HCT116 (cell line): ENCODE data around the gene SDK1. TPM values are rescaled to one million over a fixed set of nuclear protein-coding genes. Genes with fewer than 3 reads are reported as not detected.

Experiments used
- ATAC-seq: fragments of 200-7000 bp; cut with Tn5 transposase; 2 replicates; pipeline ENCODE4 v1.9.1; 2020; ENCODE audit warnings: mild to moderate bottlenecking, moderate library complexity
- BruUV-seq: library from RNA; stranded (reverse); fragments of 400-500 nt; replicated peaks from 2 replicates; lab custom pipeline; 2021; lab: Mats Ljungman, UMichigan
- CTCF ChIA-PET: fragments of 300-600 bp; sonication (Branson Sonifier 250); formaldehyde crosslinking; loops from one replicate; lab custom pipeline; 2021; ENCODE audit warnings: antibody characterized with exemption; lab: Charles Lee
- POLR2A ChIA-PET: fragments of 300-600, 350-600 bp; sonication (Branson Sonifier 250); formaldehyde crosslinking; loops from one replicate; lab custom pipeline; 2021; ENCODE audit warnings: antibody characterized with exemption; lab: Charles Lee
- RAD21 ChIA-PET, 2 experiments: fragments of 300-600 bp; sonication (Branson Sonifier 250); formaldehyde crosslinking; loops; one replicate each; lab custom pipeline; 2023; ENCODE audit warnings: low total read pairs in 2 of 2; ENCODE audit not compliant: uncharacterized antibody in 2 of 2, unreplicated experiment in 2 of 2, low non-redundant PET in 1 of 2; lab: Charles Lee
- DNase-seq: peaks from one replicate; pipeline ENCODE4 v3.0.0-alpha.2; 2010; ENCODE audit warnings: low read depth, low spot score
- H2AFZ ChIP-seq: fragments of 200-600 bp; shearing (Covaris generic), sonication (generic); 2 replicates; pipeline ENCODE4 v1.6.1; 2017; ENCODE audit warnings: low read depth, mixed run types, mixed read lengths, antibody characterized with exemption, low read length; ENCODE audit not compliant: poor library complexity, severe bottlenecking
- H3K27ac ChIP-seq: 2 replicates; pipeline ENCODE4 v1.5.1; 2012; ENCODE audit warnings: low read depth, low read length
- H3K27me3 ChIP-seq: fragments of 200-600 bp; sonication (generic); 2 replicates; pipeline ENCODE4 v1.6.1; 2016; ENCODE audit warnings: mixed run types, low read length, mixed read lengths; ENCODE audit not compliant: insufficient read depth
- H3K36me3 ChIP-seq, 2 experiments: fragments of 200-500 bp in 1 of 2; fragments of 200-600 bp in 1 of 2; sonication (Bioruptor generic) in 1 of 2; sonication (generic) in 1 of 2; 2 replicates each; pipeline versions ENCODE4 v1.5.1 to v1.6.1; 2014 to 2016; ENCODE audit warnings: low read length in 2 of 2, inconsistent platforms in 1 of 2, mixed read lengths in 1 of 2, mixed run types in 1 of 2; ENCODE audit not compliant: insufficient read depth in 2 of 2, control insufficient read depth in 1 of 2
- H3K4me1 ChIP-seq, 2 experiments: fragments of 200-600 bp in 1 of 2; sonication (generic) in 1 of 2; 2 replicates each; pipeline versions ENCODE4 v1.5.1 to v1.6.1; 2012 to 2017; ENCODE audit warnings: low read length in 2 of 2, inconsistent platforms in 1 of 2, mild to moderate bottlenecking in 1 of 2, mixed read lengths in 1 of 2, mixed run types in 1 of 2, moderate library complexity in 1 of 2; ENCODE audit not compliant: insufficient read depth in 2 of 2, control insufficient read depth in 1 of 2
- H3K4me2 ChIP-seq: fragments of 200-600 bp; sonication (generic); 2 replicates; pipeline ENCODE4 v1.6.1; 2017; ENCODE audit warnings: mixed run types, low read length, mixed read lengths
- H3K4me3 ChIP-seq, 2 experiments: fragments of 200-600 bp in 1 of 2; sonication (generic) in 1 of 2; replicated peaks in 1 of 2; 2 replicates each; pipeline ENCODE4 v1.5.1; 2011 to 2016; ENCODE audit warnings: low read length in 2 of 2, control low read depth in 1 of 2, low read depth in 1 of 2, mild to moderate bottlenecking in 1 of 2, mixed read lengths in 1 of 2, mixed run types in 1 of 2
- H3K79me2 ChIP-seq: fragments of 200-600 bp; sonication (generic); 2 replicates; pipeline ENCODE4 v1.6.1; 2017; ENCODE audit warnings: mild to moderate bottlenecking, mixed run types, low read length, moderate library complexity, mixed read lengths; ENCODE audit not compliant: insufficient read depth
- H3K9ac ChIP-seq: fragments of 200-600 bp; sonication (generic); 2 replicates; pipeline ENCODE4 v1.6.1; 2016; ENCODE audit warnings: low read length, mixed read lengths
- H3K9me2 ChIP-seq: fragments of 200-600 bp; sonication (generic), shearing (Covaris generic); 2 replicates; pipeline ENCODE4 v1.6.1; 2017; ENCODE audit warnings: mixed run types, mild to moderate bottlenecking, moderate library complexity; ENCODE audit not compliant: insufficient read depth
- H3K9me3 ChIP-seq, 2 experiments: fragments of 200-500 bp in 1 of 2; fragments of 200-600 bp in 1 of 2; sonication (Bioruptor generic) in 1 of 2; sonication (generic) in 1 of 2; 2 replicates each; pipeline ENCODE4 v1.6.1; 2014 to 2017; ENCODE audit warnings: low read length in 2 of 2, mixed read lengths in 2 of 2, inconsistent platforms in 1 of 2, low read depth in 1 of 2, mild to moderate bottlenecking in 1 of 2, mixed run types in 1 of 2, moderate library complexity in 1 of 2; ENCODE audit not compliant: control insufficient read depth in 1 of 2, insufficient read depth in 1 of 2
- H4K20me1 ChIP-seq: fragments of 200-600 bp; sonication (generic), shearing (Covaris generic); 2 replicates; pipeline ENCODE4 v1.6.1; 2017; ENCODE audit warnings: mixed run types, mild to moderate bottlenecking, moderate library complexity; ENCODE audit not compliant: insufficient read depth
- EZH2 ChIP-seq: fragments of 200-600 bp; sonication (generic); IDR thresholded peaks from 2 replicates; pipeline ENCODE4 v1.6.1; 2017; ENCODE audit warnings: antibody characterized with exemption, mixed run types
- EZH2phosphoT487 ChIP-seq: fragments of 200-600 bp; IDR thresholded peaks from 2 replicates; pipeline ENCODE4 v1.6.1; 2018; ENCODE audit warnings: antibody characterized with exemption, borderline replicate concordance
- JUND ChIP-seq: IDR thresholded peaks from 2 replicates; pipeline ENCODE4 v1.6.1; 2012
- POLR2A ChIP-seq: IDR thresholded peaks from 2 replicates; pipeline ENCODE4 v1.7.0; 2011; ENCODE audit warnings: borderline replicate concordance; ENCODE audit not compliant: insufficient read depth, insufficient read length; ENCODE audit errors: extremely low read depth
- POLR2AphosphoS5 ChIP-seq: IDR thresholded peaks from 2 replicates; pipeline ENCODE4 v1.6.1; 2011; ENCODE audit warnings: mild to moderate bottlenecking, low read depth, low read length, moderate library complexity
- SIN3A ChIP-seq: IDR thresholded peaks from 2 replicates; pipeline ENCODE4 v1.6.1; 2012; ENCODE audit warnings: low read depth
- YY1 ChIP-seq: IDR thresholded peaks from 2 replicates; pipeline ENCODE4 v1.6.1; 2011; ENCODE audit warnings: low read length, low read depth, moderate library complexity, mild to moderate bottlenecking; ENCODE audit not compliant: insufficient replicate concordance; ENCODE audit errors: extremely low read depth
- ZFX ChIP-seq: fragments of 450-650 bp; IDR thresholded peaks from 2 replicates; pipeline ENCODE4 v1.6.1; 2017
- intact Hi-C: fragments of 100-400 bp; cut with micrococcal nuclease; formaldehyde crosslinking; loops from 2 replicates; pipeline ENCODE4 v1.10.0; 2022
- total RNA-seq: library from RNA; stranded (reverse); gene quantifications from one replicate; pipeline ENCODE4 v1.2.1, GENCODE V29; 2021; ENCODE audit not compliant: unreplicated experiment
- TF ChIP-seq, protein P1 (sequence below): IDR thresholded peaks from 2 replicates; pipeline ENCODE4 v1.6.1; 2012; ENCODE audit warnings: low read depth
- TF ChIP-seq, protein P2 (sequence below): IDR thresholded peaks from 2 replicates; pipeline ENCODE4 v1.6.1; 2012
- TF ChIP-seq, protein P3 (sequence below): IDR thresholded peaks from 2 replicates; pipeline ENCODE4 v1.6.1; 2011; ENCODE audit warnings: mild to moderate bottlenecking, low read length, moderate library complexity; ENCODE audit not compliant: insufficient replicate concordance; ENCODE audit errors: extremely low read depth
- TF ChIP-seq, protein P4 (sequence below): IDR thresholded peaks from 2 replicates; pipeline ENCODE4 v1.6.1; 2012

Gene SDK1
- total RNA-seq, 1 experiment from 2014 or later = 0.05 TPM

DNA sequence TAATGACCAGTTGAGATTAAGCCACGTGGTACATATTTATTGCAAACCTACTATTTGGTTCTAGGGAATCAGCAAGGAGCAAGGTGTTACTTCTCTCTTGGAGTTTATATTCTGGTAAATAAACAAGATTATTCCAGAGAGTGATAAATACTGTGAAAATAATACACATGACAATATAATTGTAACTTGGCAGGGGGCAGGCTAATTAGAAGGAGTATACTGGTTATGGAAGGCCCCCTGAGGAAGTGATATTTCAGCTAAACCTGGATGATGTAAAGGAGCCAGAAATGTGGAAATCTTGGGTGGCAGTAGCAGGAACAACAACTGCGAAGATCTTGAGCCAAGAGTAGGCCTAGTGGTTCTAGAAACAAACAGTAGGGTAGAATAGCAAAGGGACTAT lies 111.8 kb downstream of the SDK1 start:
- ChIA-PET CTCF (interaction anchor here (0.7 kb wide), 1 partner anchor 13 kb away, joined by 3 read pairs; no protein-coding TSS in a partner anchor), POLR2A (no interaction called here), RAD21 (no interaction called here)
- intact Hi-C loops = no loop called here
- no peak for DNase-seq
- no peak overlapping the region for H3K27ac ChIP-seq
- no peak overlapping the region for H2AFZ ChIP-seq
- no peaks in the 10 kb centered on the region for H3K9me3 ChIP-seq
- H3K9ac ChIP-seq = no peak overlapping the region
- H3K79me2 ChIP-seq = no peaks in the 10 kb centered on the region
- no peaks in the 10 kb centered on the region for H3K4me1 ChIP-seq
- TF ChIP-seq, protein P1, sequence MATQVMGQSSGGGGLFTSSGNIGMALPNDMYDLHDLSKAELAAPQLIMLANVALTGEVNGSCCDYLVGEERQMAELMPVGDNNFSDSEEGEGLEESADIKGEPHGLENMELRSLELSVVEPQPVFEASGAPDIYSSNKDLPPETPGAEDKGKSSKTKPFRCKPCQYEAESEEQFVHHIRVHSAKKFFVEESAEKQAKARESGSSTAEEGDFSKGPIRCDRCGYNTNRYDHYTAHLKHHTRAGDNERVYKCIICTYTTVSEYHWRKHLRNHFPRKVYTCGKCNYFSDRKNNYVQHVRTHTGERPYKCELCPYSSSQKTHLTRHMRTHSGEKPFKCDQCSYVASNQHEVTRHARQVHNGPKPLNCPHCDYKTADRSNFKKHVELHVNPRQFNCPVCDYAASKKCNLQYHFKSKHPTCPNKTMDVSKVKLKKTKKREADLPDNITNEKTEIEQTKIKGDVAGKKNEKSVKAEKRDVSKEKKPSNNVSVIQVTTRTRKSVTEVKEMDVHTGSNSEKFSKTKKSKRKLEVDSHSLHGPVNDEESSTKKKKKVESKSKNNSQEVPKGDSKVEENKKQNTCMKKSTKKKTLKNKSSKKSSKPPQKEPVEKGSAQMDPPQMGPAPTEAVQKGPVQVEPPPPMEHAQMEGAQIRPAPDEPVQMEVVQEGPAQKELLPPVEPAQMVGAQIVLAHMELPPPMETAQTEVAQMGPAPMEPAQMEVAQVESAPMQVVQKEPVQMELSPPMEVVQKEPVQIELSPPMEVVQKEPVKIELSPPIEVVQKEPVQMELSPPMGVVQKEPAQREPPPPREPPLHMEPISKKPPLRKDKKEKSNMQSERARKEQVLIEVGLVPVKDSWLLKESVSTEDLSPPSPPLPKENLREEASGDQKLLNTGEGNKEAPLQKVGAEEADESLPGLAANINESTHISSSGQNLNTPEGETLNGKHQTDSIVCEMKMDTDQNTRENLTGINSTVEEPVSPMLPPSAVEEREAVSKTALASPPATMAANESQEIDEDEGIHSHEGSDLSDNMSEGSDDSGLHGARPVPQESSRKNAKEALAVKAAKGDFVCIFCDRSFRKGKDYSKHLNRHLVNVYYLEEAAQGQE = no peak
- TF ChIP-seq POLR2AphosphoS5 (no peak), EZH2phosphoT487 (no peak), YY1 (no peak), POLR2A (no peak), ZFX (no peak), JUND (no peak), EZH2 (no peak), SIN3A (no peak)
- TF ChIP-seq, protein P2, sequence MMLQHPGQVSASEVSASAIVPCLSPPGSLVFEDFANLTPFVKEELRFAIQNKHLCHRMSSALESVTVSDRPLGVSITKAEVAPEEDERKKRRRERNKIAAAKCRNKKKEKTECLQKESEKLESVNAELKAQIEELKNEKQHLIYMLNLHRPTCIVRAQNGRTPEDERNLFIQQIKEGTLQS = no peak
- TF ChIP-seq, protein P3, sequence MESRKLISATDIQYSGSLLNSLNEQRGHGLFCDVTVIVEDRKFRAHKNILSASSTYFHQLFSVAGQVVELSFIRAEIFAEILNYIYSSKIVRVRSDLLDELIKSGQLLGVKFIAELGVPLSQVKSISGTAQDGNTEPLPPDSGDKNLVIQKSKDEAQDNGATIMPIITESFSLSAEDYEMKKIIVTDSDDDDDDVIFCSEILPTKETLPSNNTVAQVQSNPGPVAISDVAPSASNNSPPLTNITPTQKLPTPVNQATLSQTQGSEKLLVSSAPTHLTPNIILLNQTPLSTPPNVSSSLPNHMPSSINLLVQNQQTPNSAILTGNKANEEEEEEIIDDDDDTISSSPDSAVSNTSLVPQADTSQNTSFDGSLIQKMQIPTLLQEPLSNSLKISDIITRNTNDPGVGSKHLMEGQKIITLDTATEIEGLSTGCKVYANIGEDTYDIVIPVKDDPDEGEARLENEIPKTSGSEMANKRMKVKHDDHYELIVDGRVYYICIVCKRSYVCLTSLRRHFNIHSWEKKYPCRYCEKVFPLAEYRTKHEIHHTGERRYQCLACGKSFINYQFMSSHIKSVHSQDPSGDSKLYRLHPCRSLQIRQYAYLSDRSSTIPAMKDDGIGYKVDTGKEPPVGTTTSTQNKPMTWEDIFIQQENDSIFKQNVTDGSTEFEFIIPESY = no peak
- TF ChIP-seq, protein P4, sequence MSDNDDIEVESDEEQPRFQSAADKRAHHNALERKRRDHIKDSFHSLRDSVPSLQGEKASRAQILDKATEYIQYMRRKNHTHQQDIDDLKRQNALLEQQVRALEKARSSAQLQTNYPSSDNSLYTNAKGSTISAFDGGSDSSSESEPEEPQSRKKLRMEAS = no peak
- no peaks in the 10 kb centered on the region for H3K36me3 ChIP-seq
- peaks cover 38% of the 10 kb centered on the region for H3K27me3 ChIP-seq
- H3K9me2 ChIP-seq = no peaks in the 10 kb centered on the region
- ATAC-seq = no peak
- no TSS peak for BruUV-seq
- H4K20me1 ChIP-seq = no peaks in the 10 kb centered on the region
- no peak overlapping the region for H3K4me2 ChIP-seq
- H3K4me3 ChIP-seq = no peak overlapping the region
